Measurements from ENCODE around the gene PACRG.

Gene PACRG

GRCh38 chr6:163291622-163292021 lies 563.8 kb downstream of the PACRG start:
- no peak for ATAC-seq
- TF ChIP-seq RARB (CRISPR knock-in tag; IDR thresholded peaks at IDR 0.05) (no peak), GLIS3 (CRISPR knock-in tag; IDR thresholded peaks at IDR 0.05) (no peak), OSR1 (CRISPR knock-in tag; IDR thresholded peaks at IDR 0.05) (no peak), CREB5 (CRISPR knock-in tag; IDR thresholded peaks at IDR 0.05; ENCODE audit: low read depth) (no peak), CSRNP3 (CRISPR knock-in tag; IDR thresholded peaks at IDR 0.05) (no peak), CSDC2 (CRISPR knock-in tag; IDR thresholded peaks at IDR 0.05) (no peak), POU6F1 (CRISPR knock-in tag; IDR thresholded peaks at IDR 0.05; ENCODE audit: borderline replicate concordance, low read depth) (no peak), ESRRG (CRISPR knock-in tag; IDR thresholded peaks at IDR 0.05) (no peak)

- no peak for TF ChIP-seq ZC3H10 (CRISPR knock-in tag; IDR thresholded peaks at IDR 0.05)
- TF ChIP-seq ZNF8 (CRISPR knock-in tag; IDR thresholded peaks at IDR 0.05): no peak
- TF ChIP-seq ARNTL (CRISPR knock-in tag; IDR thresholded peaks at IDR 0.05; ENCODE audit: borderline replicate concordance, low read depth): no peak
- TF ChIP-seq TOX (CRISPR knock-in tag; IDR thresholded peaks at IDR 0.05; ENCODE audit: borderline replicate concordance): no peak
- TF ChIP-seq CREB5 (CRISPR knock-in tag; IDR thresholded peaks at IDR 0.05; ENCODE audit: low read depth): no peak
- TF ChIP-seq GLIS3 (CRISPR knock-in tag; IDR thresholded peaks at IDR 0.05): no peak
- TF ChIP-seq RARB (CRISPR knock-in tag; IDR thresholded peaks at IDR 0.05): no peak
- no peak for ATAC-seq
These were observed 565.5 kb downstream of the PACRG start for GRCh38 chr6:163293286-163293685.

- no peak for TF ChIP-seq ZFP30 (CRISPR knock-in tag; IDR thresholded peaks at IDR 0.05)
- TF ChIP-seq RARB (CRISPR knock-in tag; IDR thresholded peaks at IDR 0.05): no peak
- no peak for TF ChIP-seq SNAI2 (CRISPR knock-in tag; IDR thresholded peaks at IDR 0.05)
- TF ChIP-seq TCF4 (CRISPR knock-in tag; IDR thresholded peaks at IDR 0.05; ENCODE audit: borderline replicate concordance): no peak
- TF ChIP-seq TSHZ2 (CRISPR knock-in tag; IDR thresholded peaks at IDR 0.05): no peak
- TF ChIP-seq ZFP3 (CRISPR knock-in tag; IDR thresholded peaks at IDR 0.05): no peak
- TF ChIP-seq OSR1 (CRISPR knock-in tag; IDR thresholded peaks at IDR 0.05): no peak
- TF ChIP-seq ZNF8 (CRISPR knock-in tag; IDR thresholded peaks at IDR 0.05): no peak
- no peak for TF ChIP-seq PATZ1 (CRISPR knock-in tag; IDR thresholded peaks at IDR 0.05; ENCODE audit: borderline replicate concordance)
- no peak for TF ChIP-seq TOX (CRISPR knock-in tag; IDR thresholded peaks at IDR 0.05; ENCODE audit: borderline replicate concordance)
- no peak for TF ChIP-seq PPARA (CRISPR knock-in tag; IDR thresholded peaks at IDR 0.05; ENCODE audit: borderline replicate concordance)
- no peak for TF ChIP-seq CSDC2 (CRISPR knock-in tag; IDR thresholded peaks at IDR 0.05)
- ATAC-seq: no peak
These were observed 567.0 kb downstream of the PACRG start for GRCh38 chr6:163294734-163295133.
